SK-N-SH treated with all-trans-retinoic acid at 6 μM for 48 hours (cell line): ENCODE results near the gene NEK7.

Source experiments
- BACH2 ChIP-seq: fragments of 250-450 bp; sonication (Bioruptor Pico); IDR thresholded peaks from 2 replicates; pipeline ENCODE4 v1.9.0; 2021; ENCODE audit warnings: mild to moderate bottlenecking, borderline replicate concordance
- ESRRG ChIP-seq: fragments of 250-450 bp; sonication (Bioruptor Pico); IDR thresholded peaks from 2 replicates; pipeline ENCODE4 v1.6.1; 2021; ENCODE audit warnings: mild to moderate bottlenecking
- GLIS3 ChIP-seq: fragments of 250-450 bp; sonication (Bioruptor Pico); IDR thresholded peaks from 2 replicates; pipeline ENCODE4 v1.5.0; 2020; ENCODE audit warnings: mild to moderate bottlenecking, moderate library complexity
- ISL1 ChIP-seq: fragments of 250-450 bp; sonication (Bioruptor Pico); IDR thresholded peaks from 2 replicates; pipeline ENCODE4 v2.1.2; 2022; ENCODE audit warnings: mild to moderate bottlenecking, moderate library complexity
- PPARA ChIP-seq: fragments of 250-450 bp; sonication (Bioruptor Pico); IDR thresholded peaks from 2 replicates; pipeline ENCODE4 v1.5.0; 2020; ENCODE audit warnings: mild to moderate bottlenecking, borderline replicate concordance
- RARB ChIP-seq: fragments of 250-450 bp; sonication (Bioruptor Pico); IDR thresholded peaks from 2 replicates; pipeline ENCODE4 v1.8.0; 2021; ENCODE audit warnings: mild to moderate bottlenecking, moderate library complexity
- TSHZ2 ChIP-seq: fragments of 250-450 bp; sonication (Bioruptor Pico); IDR thresholded peaks from 2 replicates; pipeline ENCODE4 v1.5.0; 2020; ENCODE audit warnings: mild to moderate bottlenecking, moderate library complexity
- ZFP3 ChIP-seq: fragments of 250-450 bp; sonication (Bioruptor Pico); IDR thresholded peaks from 2 replicates; pipeline ENCODE4 v1.5.0; 2020; ENCODE audit warnings: mild to moderate bottlenecking, moderate library complexity
- ZFP30 ChIP-seq: fragments of 450-650 bp; formaldehyde crosslinking; IDR thresholded peaks from 2 replicates; pipeline ENCODE4 v1.5.0; 2022; ENCODE audit warnings: mild to moderate bottlenecking, moderate library complexity
- ZNF8 ChIP-seq: fragments of 450-650 bp; formaldehyde crosslinking; IDR thresholded peaks from 2 replicates; pipeline ENCODE4 v1.5.0; 2020; ENCODE audit warnings: mild to moderate bottlenecking, moderate library complexity
- TF ChIP-seq, protein P1 (sequence below): fragments of 250-450 bp; sonication (Bioruptor Pico); IDR thresholded peaks from 2 replicates; pipeline ENCODE4 v1.8.0; 2020; ENCODE audit warnings: mild to moderate bottlenecking, moderate library complexity, borderline replicate concordance
- TF ChIP-seq, protein P2 (sequence below): fragments of 250-450 bp; sonication (Bioruptor Pico); IDR thresholded peaks from 2 replicates; pipeline ENCODE4 v1.8.0; 2021; ENCODE audit warnings: low read depth, mild to moderate bottlenecking, moderate library complexity, borderline replicate concordance
- TF ChIP-seq, protein P3 (sequence below): fragments of 250-450 bp; sonication (Bioruptor Pico); IDR thresholded peaks from 2 replicates; pipeline ENCODE4 v1.5.1; 2020; ENCODE audit warnings: low read depth, mild to moderate bottlenecking, moderate library complexity

- TF ChIP-seq ZNF8 (CRISPR knock-in tag) (no peak), GLIS3 (CRISPR knock-in tag) (no peak), ZFP3 (no peak), ESRRG (CRISPR knock-in tag) (no peak), ISL1 (CRISPR knock-in tag) (peak; percentile 87), TSHZ2 (CRISPR knock-in tag) (no peak), RARB (no peak), BACH2 (CRISPR knock-in tag) (no peak), ZFP30 (CRISPR knock-in tag) (no peak), PPARA (CRISPR knock-in tag) (no peak)
- TF ChIP-seq, protein P1, sequence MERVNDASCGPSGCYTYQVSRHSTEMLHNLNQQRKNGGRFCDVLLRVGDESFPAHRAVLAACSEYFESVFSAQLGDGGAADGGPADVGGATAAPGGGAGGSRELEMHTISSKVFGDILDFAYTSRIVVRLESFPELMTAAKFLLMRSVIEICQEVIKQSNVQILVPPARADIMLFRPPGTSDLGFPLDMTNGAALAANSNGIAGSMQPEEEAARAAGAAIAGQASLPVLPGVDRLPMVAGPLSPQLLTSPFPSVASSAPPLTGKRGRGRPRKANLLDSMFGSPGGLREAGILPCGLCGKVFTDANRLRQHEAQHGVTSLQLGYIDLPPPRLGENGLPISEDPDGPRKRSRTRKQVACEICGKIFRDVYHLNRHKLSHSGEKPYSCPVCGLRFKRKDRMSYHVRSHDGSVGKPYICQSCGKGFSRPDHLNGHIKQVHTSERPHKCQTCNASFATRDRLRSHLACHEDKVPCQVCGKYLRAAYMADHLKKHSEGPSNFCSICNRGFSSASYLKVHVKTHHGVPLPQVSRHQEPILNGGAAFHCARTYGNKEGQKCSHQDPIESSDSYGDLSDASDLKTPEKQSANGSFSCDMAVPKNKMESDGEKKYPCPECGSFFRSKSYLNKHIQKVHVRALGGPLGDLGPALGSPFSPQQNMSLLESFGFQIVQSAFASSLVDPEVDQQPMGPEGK: no peak
- TF ChIP-seq, protein P2, sequence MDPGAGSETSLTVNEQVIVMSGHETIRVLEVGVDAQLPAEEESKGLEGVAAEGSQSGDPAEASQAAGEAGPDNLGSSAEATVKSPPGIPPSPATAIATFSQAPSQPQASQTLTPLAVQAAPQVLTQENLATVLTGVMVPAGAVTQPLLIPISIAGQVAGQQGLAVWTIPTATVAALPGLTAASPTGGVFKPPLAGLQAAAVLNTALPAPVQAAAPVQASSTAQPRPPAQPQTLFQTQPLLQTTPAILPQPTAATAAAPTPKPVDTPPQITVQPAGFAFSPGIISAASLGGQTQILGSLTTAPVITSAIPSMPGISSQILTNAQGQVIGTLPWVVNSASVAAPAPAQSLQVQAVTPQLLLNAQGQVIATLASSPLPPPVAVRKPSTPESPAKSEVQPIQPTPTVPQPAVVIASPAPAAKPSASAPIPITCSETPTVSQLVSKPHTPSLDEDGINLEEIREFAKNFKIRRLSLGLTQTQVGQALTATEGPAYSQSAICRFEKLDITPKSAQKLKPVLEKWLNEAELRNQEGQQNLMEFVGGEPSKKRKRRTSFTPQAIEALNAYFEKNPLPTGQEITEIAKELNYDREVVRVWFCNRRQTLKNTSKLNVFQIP (CRISPR knock-in tag): no peak
- TF ChIP-seq, protein P3, sequence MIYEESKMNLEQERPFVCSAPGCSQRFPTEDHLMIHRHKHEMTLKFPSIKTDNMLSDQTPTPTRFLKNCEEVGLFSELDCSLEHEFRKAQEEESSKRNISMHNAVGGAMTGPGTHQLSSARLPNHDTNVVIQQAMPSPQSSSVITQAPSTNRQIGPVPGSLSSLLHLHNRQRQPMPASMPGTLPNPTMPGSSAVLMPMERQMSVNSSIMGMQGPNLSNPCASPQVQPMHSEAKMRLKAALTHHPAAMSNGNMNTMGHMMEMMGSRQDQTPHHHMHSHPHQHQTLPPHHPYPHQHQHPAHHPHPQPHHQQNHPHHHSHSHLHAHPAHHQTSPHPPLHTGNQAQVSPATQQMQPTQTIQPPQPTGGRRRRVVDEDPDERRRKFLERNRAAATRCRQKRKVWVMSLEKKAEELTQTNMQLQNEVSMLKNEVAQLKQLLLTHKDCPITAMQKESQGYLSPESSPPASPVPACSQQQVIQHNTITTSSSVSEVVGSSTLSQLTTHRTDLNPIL (CRISPR knock-in tag): no peak
Observed at GRCh38 chr1:198278943-198279342, 122.1 kb downstream of the NEK7 start.
